AG04450 (cell line): Measurements from ENCODE around the gene TRIM73. TPM values are rescaled to one million over a fixed set of nuclear protein-coding genes. Genes with fewer than 3 reads are reported as not detected.
A peak's percentile ranks its signal among the peaks of the same experiment; 100 is the strongest.
"Not testable (repeated sequence)": the region's sequence is repeated elsewhere in the genome, so short reads cannot be mapped to it uniquely, and the experiment has no call there.

Experiments
- CTCF ChIA-PET: fragments of 300-600, 350-600 bp; formaldehyde crosslinking; extraction: SDS; loops from one replicate; lab custom pipeline; 2022; ENCODE audit warnings: antibody characterized with exemption, inconsistent platforms; lab: Charles Lee
- POLR2A ChIA-PET: fragments of 350-600 bp; formaldehyde crosslinking; extraction: SDS; loops from one replicate; lab custom pipeline; 2021; ENCODE audit warnings: antibody characterized with exemption, inconsistent platforms; lab: Yijun Ruan, JAX
- DNase-seq: peaks from one replicate; pipeline ENCODE4 v3.0.0-alpha.2; 2011; ENCODE audit warnings: low read depth, low spot score
- H3K27ac ChIP-seq: one replicate; pipeline ENCODE4 v1.5.1; 2012; ENCODE audit warnings: low read depth, low read length, control low read depth
- H3K27me3 ChIP-seq: one replicate; pipeline ENCODE4 v1.6.0; 2012; ENCODE audit warnings: low read length; ENCODE audit not compliant: control insufficient read depth, insufficient read depth
- H3K4me3 ChIP-seq: 2 replicates; pipeline ENCODE4 v1.5.1; 2011; ENCODE audit warnings: mild to moderate bottlenecking, low read depth, low read length, control low read depth
- H3K9me3 ChIP-seq: 2 replicates; pipeline ENCODE4 v1.5.1; 2012; ENCODE audit warnings: low read length; ENCODE audit not compliant: control insufficient read depth, insufficient read depth
- polyA minus RNA-seq: library from RNA; depleted of rRNA, polyadenylated mRNA; stranded (reverse); fragments of >200 nt; gene quantifications from 2 replicates; pipeline ENCODE4 v1.2.3, GENCODE V29; 2011; rRNA and poly(A)+ RNA removed
- polyA plus RNA-seq: library from polyadenylated mRNA; depleted of rRNA; stranded (reverse); fragments of >200 nt; gene quantifications from 2 replicates; pipeline ENCODE4 v1.2.3, GENCODE V29; 2011; rRNA removed

Gene TRIM73
- 0.12 and 0.15 TPM in 2 replicates for polyA plus RNA-seq
- 0.14 and 0.48 TPM in 2 replicates for polyA minus RNA-seq

- H3K4me3 ChIP-seq, H3K27ac ChIP-seq, H3K27me3 ChIP-seq, CTCF ChIA-PET, H3K9me3 ChIP-seq, DNase-seq, POLR2A ChIA-PET: not testable (repeated sequence)
These were observed at the start of gene TRIM73 for GRCh38 chr7:75395329-75395728. TSS of gene TRIM73 (plus strand) at chr7:75395629. CDS start at chr7:75398934, 3,305 bp downstream.

- DNase-seq, H3K9me3 ChIP-seq, H3K27me3 ChIP-seq, CTCF ChIA-PET, POLR2A ChIA-PET, H3K27ac ChIP-seq: not testable (repeated sequence)
- H3K4me3 ChIP-seq, result peak overlapping the region; percentile 61
These were observed 36.5 kb upstream of the TRIM73 start for GRCh38 chr7:75358671-75359541.

- CTCF ChIA-PET, result not testable (repeated sequence)
These were observed 35.9 kb upstream of the TRIM73 start for GRCh38 chr7:75359542-75359848.

DNA sequence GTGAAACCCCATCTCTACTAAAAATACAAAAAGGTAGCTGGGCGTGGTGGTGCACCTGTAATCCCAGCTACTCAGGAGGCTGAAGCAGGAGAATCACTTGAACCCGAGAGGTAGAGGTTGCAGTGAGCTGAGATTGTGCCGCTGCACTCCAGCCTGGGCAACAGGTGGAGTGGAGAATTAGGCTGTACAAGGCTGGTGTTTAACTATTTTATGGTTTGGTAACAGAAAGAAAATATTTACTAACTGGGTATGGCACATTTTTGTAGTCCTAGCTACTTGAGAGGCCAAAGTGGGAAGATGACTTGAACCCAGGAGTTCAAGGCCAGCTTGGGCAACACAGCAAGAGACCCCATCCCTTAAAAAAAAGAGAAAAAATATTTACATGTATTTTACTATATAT, 31.4 kb upstream of the TRIM73 start:
- H3K4me3 ChIP-seq, H3K27ac ChIP-seq, H3K9me3 ChIP-seq, DNase-seq, H3K27me3 ChIP-seq, POLR2A ChIA-PET, CTCF ChIA-PET: not testable (repeated sequence)

More at GRCh38 chr7:75359542-75359848, 35.9 kb upstream of the TRIM73 start:
- H3K9me3 ChIP-seq, DNase-seq, H3K27me3 ChIP-seq, POLR2A ChIA-PET, H3K27ac ChIP-seq: not testable (repeated sequence)
- H3K4me3 ChIP-seq, result peak overlapping the region; percentile 43

DNA sequence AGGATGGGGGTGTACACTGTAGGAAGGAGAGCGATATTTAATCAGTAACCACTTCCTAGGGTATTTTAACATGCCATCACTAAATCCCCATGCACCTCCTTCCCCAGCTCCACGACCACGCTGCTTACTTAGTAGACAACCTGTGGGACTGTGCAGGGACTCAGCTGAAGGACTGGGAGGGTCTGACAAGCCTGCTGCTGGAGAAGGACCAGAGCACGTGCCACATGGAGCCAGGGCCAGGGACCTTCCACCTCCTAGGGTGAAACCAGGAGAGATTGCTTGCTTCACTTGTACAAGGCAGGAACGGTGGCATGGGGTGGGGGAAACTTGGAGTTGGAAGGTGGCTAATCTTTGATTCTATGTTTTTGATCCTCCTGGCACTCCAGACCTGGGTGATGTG, 28.8 kb upstream of the TRIM73 start:
- POLR2A ChIA-PET, H3K9me3 ChIP-seq, H3K27ac ChIP-seq, DNase-seq, H3K27me3 ChIP-seq, H3K4me3 ChIP-seq, CTCF ChIA-PET: not testable (repeated sequence)

DNA sequence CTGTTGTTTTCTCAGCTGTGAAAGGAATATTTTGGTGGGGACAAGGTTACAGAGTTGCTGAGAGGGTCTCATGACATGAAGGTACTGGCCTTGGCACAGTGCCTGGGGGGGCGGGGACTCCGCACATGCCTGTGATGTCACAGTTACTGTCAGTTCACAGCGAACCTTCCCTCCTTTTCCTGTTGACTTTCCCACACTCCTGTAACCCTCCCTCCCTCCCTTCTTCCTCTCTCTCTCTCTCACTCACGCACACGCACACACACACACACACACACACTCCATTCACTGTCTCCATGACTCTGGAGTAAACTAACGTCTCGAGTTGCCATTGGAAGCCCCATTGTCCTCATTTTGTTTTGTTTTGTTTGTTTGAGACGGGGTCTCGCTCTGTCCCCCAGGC, 28.1 kb upstream of the TRIM73 start:
- POLR2A ChIA-PET, DNase-seq, H3K4me3 ChIP-seq, CTCF ChIA-PET, H3K27me3 ChIP-seq, H3K27ac ChIP-seq, H3K9me3 ChIP-seq: not testable (repeated sequence)

- DNase-seq, H3K27ac ChIP-seq, POLR2A ChIA-PET, H3K4me3 ChIP-seq, H3K27me3 ChIP-seq, CTCF ChIA-PET, H3K9me3 ChIP-seq: not testable (repeated sequence)
These were observed 21.3 kb upstream of the TRIM73 start for GRCh38 chr7:75374144-75374518.

GRCh38 chr7:75374519-75375317, 20.7 kb upstream of the TRIM73 start:
- H3K27ac ChIP-seq, POLR2A ChIA-PET, CTCF ChIA-PET, H3K9me3 ChIP-seq, H3K27me3 ChIP-seq, DNase-seq, H3K4me3 ChIP-seq: not testable (repeated sequence)

- H3K9me3 ChIP-seq, H3K4me3 ChIP-seq, H3K27me3 ChIP-seq, H3K27ac ChIP-seq, CTCF ChIA-PET, DNase-seq, POLR2A ChIA-PET: not testable (repeated sequence)
These were observed 2.2 kb upstream of the TRIM73 start for GRCh38 chr7:75393194-75393593.

GRCh38 chr7:75397865-75398264, 2.4 kb downstream of the TRIM73 start:
- H3K27ac ChIP-seq, POLR2A ChIA-PET, DNase-seq, H3K27me3 ChIP-seq, H3K4me3 ChIP-seq, CTCF ChIA-PET, H3K9me3 ChIP-seq: not testable (repeated sequence)

DNA sequence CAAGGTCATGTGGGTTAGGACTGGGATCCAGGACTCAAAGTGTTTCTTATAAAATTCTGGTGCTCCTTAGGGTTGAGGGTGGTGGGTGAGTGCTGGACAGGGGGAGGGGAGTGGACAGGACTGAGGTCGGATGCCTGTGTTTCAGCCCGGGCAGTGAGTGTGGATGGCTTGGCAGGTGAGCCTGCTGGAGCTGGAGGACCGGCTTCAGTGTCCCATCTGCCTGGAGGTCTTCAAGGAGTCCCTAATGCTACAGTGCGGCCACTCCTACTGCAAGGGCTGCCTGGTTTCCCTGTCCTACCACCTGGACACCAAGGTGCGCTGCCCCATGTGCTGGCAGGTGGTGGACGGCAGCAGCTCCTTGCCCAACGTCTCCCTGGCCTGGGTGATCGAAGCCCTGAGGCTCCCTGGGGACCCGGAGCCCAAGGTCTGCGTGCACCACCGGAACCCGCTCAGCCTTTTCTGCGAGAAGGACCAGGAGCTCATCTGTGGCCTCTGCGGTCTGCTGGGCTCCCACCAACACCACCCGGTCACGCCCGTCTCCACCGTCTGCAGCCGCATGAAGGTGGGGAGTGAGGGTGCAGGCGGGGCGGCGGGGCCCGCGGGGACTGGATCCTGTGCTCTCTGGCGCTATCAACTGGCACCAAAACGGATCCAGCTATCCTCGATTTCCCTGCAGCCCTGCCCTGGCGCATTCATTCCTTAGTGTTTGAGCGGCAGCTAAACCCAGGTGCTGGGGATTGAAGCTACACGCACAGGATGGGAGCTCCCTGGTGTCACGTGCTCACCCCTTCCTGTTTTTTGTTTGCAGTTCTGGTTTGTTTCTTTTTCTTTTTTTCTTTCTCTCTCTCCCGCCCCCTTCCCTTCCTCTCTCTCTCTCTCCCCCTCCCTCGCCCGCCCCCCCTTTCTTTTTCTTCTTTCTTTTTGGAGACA, 3.6 kb downstream of the TRIM73 start:
- DNase-seq, POLR2A ChIA-PET, CTCF ChIA-PET, H3K27ac ChIP-seq, H3K9me3 ChIP-seq, H3K27me3 ChIP-seq, H3K4me3 ChIP-seq: not testable (repeated sequence)
